ENCODE results near the gene PCDHA11.
"Not testable (repeated sequence)": the region's sequence is repeated elsewhere in the genome, so short reads cannot be mapped to it uniquely, and the experiment has no call there.

PCDHA11 gene, protein sequence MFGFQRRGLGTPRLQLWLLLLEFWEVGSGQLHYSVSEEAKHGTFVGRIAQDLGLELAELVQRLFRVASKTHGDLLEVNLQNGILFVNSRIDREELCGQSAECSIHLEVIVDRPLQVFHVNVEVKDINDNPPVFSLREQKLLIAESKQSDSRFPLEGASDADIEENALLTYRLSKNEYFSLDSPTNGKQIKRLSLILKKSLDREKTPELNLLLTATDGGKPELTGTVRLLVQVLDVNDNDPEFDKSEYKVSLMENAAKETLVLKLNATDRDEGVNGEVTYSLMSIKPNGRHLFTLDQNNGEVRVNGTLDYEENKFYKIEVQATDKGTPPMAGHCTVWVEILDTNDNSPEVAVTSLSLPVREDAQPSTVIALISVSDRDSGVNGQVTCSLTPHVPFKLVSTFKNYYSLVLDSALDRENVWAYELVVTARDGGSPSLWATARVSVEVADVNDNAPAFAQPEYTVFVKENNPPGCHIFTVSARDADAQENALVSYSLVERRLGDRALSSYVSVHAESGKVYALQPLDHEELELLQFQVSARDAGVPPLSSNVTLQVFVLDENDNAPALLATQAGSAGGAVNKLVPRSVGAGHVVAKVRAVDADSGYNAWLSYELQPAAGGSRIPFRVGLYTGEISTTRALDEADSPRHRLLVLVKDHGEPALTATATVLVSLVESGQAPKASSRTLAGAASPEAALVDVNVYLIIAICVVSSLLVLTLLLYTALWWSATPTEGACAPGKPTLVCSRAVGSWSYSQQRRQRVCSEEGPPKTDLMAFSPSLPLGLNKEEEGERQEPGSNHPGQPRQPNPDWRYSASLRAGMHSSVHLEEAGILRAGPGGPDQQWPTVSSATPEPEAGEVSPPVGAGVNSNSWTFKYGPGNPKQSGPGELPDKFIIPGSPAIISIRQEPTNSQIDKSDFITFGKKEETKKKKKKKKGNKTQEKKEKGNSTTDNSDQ

DNA sequence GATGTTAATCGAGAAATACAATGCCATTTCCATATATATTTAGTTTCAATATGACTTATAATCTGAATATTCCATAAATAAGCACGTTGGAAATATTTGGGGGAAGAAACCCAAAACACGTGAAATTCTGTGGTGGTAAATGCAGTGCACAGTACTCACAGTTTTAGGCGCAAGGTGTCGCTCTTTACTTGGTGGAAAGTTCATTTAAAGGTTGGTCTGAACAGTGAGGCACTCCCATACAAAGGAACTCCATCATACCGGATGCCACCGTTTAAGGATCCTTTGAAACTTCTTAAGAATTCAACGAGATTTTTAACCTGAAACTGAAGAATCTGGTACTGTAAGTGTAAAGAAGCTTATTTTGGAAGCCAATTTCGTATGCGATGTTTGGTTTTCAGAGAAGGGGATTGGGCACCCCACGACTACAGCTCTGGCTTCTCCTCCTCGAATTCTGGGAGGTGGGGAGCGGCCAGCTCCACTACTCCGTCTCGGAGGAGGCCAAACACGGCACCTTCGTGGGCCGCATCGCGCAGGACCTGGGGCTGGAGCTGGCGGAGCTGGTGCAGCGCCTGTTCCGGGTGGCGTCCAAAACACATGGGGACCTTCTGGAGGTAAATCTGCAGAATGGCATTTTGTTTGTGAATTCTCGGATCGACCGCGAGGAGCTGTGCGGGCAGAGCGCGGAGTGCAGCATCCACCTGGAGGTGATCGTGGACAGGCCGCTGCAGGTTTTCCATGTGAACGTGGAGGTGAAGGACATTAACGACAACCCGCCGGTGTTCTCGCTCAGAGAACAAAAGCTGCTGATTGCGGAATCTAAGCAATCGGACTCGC is at the start of gene PCDHA11:
TSS of gene PCDHA11 (plus strand) at position 237 of the 834 bp plus-strand sequence. CDS start at position 384, 147 bp downstream.
- DNase-seq, result no peak

DNA sequence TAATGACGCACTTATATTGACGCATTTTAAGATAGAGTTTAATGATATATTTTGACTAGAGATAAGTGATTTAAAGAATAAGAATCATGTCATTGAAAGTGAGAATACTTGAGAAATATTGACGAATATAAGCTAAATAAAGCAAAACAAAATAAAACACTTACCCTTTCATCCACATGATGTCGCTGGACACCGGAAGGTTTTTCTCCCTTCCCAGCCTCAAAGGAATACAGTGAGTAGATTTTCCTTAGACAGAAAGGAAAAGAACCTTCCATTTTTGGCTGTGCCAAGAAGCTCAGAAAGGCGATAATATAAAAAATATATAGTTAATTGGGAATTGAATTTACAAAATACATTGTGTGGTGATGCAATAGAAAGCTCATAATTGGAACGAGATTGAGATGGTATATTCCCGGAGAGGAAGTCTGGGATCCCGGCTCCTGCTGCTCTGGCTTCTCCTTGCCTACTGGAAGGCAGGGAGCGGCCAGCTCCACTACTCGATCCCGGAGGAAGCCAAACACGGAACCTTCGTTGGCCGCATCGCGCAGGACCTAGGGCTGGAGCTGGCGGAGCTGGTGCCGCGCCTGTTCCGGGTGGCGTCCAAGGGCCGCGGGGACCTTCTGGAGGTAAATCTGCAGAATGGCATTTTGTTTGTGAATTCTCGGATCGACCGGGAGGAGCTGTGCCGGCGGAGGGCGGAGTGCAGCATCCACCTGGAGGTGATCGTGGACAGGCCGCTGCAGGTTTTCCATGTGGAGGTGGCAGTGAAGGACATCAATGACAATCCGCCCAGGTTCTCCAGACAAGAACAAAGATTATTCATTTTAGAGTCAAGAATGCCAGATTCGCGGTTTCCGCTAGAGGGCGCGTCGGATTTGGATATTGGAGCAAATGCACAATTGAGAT is 47.1 kb upstream of the PCDHA11 start, which contains the start of gene PCDHA5:
TSS of gene PCDHA5 (plus strand) at position 239 of the 906 bp plus-strand sequence.
- peak; percentile 10 for DNase-seq

DNA sequence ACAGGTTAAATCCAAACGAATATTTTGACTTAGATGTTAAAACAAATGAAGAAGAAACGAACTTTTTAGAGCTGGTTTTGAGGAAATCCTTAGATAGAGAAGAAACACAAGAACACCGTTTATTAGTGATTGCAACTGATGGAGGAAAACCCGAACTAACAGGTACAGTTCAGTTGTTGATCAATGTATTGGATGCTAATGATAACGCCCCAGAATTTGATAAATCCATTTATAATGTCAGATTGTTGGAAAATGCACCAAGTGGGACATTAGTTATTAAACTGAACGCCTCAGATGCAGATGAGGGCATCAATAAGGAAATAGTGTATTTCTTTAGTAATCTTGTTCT is 46.5 kb upstream of the PCDHA11 start:
- no peak for DNase-seq

DNA sequence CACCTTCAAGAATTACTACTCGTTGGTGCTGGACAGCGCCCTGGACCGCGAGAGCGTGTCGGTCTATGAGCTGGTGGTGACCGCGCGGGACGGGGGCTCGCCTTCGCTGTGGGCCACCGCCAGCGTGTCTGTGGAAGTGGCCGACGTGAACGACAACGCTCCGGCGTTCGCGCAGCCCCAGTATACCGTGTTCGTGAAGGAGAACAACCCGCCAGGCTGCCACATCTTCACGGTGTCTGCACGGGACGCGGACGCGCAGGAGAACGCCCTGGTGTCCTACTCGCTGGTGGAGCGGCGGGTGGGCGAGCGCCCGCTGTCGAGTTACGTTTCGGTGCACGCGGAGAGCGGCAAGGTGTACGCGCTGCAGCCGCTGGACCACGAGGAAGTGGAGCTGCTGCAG is 45.8 kb upstream of the PCDHA11 start:
- DNase-seq, result not testable (repeated sequence)

DNA sequence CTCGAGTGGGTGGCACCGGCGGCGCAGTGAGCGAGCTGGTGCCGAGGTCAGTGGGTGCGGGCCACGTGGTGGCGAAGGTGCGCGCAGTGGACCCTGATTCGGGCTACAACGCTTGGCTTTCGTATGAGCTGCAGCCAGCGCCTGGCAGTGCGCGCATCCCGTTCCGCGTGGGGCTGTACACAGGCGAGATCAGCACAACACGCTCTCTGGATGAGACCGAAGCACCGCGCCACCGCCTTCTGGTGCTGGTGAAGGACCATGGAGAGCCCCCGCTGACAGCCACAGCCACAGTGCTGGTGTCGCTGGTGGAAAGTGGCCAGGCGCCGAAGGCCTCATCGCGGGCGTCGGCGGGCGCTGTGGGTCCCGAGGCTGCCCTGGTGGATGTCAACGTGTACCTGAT is 45.3 kb upstream of the PCDHA11 start:
- DNase-seq, result no peak

DNA sequence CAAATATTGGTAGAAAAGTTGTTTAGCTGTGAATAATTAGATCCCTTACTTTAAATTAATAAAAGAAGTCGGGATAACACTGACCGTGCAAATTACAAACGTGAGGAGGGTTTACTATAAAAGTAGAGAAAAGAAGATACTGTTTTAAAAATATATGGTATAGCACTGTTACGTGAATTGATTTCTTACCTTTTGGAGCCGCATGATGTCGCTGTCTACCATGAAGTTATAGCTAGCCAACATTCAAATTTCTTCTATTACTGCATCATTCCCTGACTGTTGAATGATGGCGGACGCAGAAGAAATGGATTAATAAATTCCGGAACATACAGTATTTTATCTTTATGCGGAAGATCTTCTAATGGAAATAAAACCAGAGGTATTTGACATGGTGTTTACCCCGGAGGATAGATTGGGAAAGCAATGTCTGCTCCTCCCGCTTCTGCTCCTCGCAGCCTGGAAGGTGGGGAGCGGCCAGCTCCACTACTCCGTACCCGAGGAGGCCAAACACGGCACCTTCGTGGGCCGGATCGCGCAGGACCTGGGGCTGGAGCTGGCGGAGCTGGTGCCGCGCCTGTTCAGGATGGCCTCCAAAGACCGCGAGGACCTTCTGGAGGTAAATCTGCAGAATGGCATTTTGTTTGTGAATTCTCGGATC is 40.9 kb upstream of the PCDHA11 start, which contains the start of gene PCDHA6:
TSS of gene PCDHA6 (plus strand) at position 257 of the 658 bp plus-strand sequence. CDS start at position 389, 132 bp downstream.
- no peak for DNase-seq

DNA sequence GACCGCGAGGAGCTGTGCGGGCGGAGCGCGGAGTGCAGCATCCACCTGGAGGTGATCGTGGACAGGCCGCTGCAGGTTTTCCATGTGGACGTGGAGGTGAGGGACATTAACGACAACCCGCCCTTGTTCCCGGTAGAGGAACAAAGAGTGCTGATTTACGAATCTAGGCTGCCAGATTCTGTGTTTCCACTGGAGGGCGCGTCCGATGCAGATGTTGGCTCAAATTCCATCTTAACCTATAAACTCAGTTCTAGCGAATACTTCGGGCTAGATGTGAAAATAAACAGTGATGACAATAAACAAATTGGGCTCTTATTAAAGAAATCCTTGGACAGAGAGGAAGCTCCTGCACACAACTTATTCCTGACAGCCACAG is 40.4 kb upstream of the PCDHA11 start:
- no peak for DNase-seq

DNA sequence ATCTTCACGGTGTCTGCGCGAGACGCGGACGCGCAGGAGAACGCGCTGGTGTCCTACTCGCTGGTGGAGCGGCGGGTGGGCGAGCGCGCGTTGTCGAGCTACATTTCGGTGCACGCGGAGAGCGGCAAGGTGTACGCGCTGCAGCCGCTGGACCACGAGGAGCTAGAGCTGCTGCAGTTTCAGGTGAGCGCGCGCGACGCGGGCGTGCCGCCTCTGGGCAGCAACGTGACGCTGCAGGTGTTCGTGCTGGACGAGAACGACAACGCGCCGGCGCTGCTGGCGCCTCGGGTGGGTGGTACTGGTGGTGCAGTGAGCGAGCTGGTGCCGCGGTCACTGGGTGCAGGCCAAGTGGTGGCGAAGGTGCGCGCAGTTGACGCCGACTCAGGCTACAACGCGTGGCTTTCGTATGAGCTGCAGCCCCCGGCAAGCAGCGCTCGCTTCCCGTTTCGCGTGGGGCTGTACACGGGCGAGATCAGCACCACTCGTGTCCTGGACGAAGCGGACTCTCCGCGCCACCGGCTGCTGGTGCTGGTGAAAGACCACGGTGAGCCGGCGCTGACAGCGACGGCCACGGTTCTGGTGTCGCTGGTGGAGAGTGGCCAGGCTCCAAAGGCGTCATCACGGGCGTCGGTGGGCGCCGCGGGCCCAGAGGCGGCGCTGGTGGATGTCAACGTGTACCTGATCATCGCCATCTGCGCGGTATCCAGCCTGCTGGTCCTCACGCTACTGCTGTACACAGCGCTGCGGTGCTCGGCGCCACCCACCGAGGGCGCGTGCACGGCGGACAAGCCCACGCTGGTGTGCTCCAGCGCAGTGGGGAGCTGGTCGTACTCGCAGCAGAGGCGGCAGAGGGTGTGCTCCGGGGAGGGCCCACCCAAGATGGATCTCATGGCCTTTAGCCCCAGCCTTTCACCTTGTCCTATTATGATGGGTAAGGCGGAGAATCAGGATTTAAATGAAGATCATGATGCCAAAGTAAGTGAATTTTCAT is 39.0 kb upstream of the PCDHA11 start:
- not testable (repeated sequence) for DNase-seq

DNA sequence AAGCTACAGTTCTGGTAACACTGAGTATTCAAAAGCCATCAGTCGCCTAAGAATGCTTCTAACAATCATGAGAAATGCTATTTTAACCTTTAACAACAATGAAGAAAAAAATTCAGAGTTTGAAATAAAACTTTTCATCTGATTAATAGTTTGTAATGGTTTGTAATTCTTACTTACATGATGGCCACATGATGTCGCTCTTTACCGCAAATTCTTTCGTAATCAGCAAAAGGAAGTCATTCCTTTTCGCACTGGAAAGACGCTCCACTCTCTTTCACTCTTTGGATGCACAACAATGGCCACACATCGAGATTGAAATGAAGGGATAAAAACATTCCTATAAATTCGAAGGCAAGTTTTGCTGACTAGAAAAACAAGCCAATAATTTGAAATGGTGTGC is 34.8 kb upstream of the PCDHA11 start, which contains the start of gene PCDHA7:
TSS of gene PCDHA7 (plus strand) at position 277 of the 400 bp plus-strand sequence. CDS start at position 392, 115 bp downstream.
- DNase-seq, result peak; percentile 20

DNA sequence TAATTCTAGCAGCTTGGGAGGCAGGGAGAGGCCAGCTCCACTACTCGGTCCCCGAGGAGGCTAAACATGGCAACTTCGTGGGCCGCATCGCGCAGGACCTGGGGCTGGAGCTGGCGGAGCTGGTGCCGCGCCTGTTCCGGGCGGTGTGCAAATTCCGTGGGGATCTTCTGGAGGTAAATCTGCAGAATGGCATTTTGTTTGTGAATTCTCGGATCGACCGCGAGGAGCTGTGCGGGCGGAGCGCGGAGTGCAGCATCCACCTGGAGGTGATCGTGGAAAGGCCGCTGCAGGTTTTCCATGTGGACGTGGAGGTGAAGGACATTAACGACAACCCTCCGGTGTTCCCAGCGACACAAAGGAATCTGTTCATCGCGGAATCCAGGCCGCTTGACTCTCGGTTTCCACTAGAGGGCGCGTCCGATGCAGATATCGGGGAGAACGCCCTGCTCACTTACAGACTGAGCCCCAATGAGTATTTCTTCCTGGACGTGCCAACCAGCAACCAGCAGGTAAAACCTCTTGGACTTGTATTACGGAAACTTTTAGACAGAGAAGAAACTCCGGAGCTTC is 34.2 kb upstream of the PCDHA11 start:
- not testable (repeated sequence) for DNase-seq

DNA sequence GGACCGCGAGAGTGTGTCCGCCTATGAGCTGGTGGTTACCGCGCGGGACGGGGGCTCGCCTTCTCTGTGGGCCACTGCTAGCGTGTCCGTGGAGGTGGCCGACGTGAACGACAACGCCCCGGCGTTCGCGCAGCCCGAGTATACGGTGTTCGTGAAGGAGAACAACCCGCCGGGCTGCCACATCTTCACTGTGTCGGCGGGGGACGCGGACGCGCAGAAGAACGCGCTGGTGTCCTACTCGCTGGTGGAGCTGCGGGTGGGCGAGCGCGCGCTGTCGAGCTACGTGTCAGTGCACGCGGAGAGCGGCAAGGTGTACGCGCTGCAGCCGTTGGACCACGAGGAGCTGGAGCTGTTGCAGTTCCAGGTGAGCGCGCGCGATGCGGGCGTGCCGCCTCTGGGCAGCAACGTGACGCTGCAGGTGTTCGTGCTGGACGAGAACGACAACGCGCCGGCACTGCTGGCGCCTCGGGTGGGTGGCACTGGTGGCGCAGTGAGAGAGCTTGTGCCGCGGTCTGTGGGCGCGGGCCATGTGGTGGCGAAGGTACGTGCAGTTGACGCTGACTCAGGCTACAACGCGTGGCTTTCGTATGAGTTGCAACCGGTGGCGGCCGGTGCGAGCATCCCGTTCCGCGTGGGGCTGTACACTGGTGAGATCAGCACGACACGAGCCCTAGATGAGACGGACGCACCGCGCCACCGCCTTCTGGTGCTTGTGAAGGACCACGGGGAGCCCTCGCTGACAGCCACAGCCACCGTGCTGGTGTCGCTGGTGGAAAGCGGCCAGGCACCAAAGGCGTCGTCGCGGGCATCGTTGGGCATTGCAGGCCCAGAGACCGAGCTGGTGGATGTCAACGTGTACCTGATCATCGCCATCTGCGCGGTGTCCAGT is 32.9 kb upstream of the PCDHA11 start:
- no peak for DNase-seq

DNA sequence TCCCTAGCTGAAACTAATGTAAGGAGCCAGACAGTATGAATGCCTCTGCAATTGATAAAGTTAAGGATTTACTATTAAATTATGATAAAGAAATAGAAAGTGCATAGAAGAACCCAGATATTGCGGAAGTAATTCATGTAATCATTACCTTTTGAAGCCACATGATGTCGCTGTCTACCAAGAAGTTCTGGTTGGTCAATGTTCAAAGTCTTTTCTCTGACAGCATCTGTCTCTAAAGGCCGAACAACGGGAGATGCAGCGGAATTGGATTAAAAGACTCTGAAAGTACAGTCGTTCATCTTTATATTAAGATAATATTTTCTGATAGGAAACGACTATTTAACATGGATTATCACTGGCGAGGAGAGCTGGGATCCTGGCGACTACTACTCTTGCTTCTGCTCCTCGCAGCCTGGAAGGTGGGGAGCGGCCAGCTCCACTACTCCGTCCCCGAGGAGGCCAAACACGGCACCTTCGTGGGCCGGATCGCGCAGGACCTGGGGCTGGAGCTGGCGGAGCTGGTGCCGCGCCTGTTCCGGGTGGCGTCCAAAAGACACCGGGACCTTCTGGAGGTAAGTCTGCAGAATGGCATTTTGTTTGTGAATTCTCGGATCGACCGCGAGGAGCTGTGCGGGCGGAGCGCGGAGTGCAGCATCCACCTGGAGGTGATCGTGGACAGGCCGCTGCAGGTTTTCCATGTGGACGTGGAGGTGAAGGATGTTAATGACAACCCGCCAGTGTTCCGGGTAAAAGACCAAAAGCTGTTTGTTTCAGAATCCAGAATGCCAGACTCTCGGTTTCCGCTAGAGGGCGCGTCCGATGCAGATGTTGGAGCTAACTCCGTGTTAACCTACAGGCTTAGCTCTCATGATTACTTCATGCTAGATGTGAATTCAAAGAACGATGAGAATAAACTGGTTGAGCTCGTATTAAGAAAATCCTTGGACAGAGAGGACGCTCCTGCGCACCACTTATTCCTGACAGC is 27.5 kb upstream of the PCDHA11 start, which contains the start of gene PCDHA8:
TSS of gene PCDHA8 (plus strand) at position 210 of the 985 bp plus-strand sequence. CDS start at position 345, 135 bp downstream.
- DNase-seq, result no peak

DNA sequence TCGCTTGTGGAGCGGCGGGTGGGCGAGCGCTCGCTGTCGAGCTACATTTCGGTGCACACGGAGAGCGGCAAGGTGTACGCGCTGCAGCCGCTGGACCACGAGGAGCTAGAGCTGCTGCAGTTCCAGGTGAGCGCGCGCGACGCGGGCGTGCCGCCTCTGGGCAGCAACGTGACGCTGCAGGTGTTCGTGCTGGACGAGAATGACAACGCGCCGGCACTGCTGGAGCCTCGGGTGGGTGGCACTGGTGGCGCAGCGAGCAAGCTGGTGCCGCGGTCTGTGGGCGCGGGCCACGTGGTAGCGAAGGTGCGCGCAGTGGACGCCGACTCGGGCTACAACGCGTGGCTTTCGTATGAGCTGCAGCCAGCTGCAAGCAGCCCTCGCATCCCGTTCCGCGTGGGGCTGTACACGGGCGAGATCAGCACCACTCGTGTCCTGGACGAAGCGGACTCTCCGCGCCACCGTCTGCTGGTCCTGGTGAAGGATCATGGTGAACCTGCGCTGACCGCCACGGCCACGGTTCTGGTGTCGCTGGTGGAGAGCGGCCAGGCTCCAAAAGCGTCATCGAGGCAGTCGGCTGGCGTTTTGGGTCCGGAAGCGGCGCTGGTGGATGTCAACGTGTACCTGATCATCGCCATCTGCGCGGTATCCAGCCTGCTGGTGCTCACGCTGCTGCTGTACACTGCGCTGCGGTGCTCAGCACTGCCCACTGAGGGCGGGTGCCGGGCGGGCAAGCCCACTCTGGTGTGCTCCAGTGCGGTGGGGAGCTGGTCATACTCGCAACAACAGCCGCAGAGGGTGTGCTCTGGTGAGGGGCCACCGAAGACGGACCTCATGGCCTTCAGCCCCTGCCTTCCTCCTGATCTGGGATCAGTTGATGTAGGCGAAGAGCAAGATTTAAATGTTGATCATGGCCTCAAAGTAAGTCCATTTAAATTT is 25.7 kb upstream of the PCDHA11 start:
- DNase-seq, result no peak

DNA sequence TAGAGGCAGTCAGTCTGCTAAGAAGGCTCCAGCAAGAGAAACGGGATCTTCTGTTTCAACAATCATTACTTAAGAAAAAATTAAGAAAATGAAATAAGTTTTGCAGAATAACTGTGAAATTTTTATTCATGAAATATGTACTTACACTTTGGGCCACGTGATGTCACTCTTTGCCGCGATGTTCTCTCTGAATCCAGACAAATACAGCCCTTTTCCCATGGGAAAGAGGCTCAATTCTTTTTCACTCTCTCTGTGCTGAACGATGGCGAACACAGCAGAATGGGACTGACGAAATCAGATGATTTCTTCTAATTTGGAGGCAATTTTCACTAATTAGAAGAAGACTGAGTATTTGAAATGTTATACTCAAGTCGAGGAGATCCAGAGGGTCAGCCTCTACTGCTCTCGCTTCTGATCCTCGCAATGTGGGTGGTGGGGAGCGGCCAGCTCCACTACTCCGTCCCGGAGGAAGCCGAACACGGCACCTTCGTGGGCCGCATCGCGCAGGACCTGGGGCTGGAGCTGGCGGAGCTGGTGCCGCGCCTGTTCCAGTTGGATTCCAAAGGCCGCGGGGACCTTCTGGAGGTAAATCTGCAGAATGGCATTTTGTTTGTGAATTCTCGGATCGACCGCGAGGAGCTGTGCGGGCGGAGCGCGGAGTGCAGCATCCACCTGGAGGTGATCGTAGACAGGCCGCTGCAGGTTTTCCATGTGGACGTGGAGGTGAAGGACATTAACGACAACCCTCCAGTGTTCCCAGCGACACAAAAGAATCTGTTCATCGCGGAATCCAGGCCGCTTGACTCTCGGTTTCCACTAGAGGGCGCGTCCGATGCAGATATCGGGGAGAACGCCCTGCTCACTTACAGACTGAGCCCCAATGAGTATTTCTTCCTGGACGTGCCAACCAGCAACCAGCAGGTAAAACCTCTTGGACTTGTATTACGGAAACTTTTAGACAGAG is 20.3 kb upstream of the PCDHA11 start, which contains the start of gene PCDHA9:
TSS of gene PCDHA9 (plus strand) at position 244 of the 964 bp plus-strand sequence. CDS start at position 358, 114 bp downstream.
- DNase-seq, result not testable (repeated sequence)

Measured in fibroblast of skin of right biceps (primary cell).